ENCODE results near the gene CNIH1.

DNA sequence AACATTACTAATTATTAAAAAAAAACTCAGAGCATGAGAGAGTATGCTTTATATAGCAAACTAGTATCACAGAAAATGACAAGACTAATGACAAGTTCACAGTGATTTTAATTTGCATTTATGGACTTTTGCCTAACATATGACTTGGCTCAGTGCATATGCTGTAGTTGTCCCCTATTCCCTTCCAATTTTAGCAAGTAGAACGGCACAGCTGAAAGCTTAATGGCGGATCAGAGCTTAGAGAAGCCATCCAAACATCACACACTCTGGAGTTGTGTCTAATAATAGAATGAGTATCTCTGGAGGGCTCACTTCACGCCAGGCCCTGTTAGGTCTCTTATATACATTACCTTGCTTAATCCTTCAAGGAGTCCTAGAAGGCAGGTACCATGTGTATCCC is 13.3 kb downstream of the CNIH1 start:
- TF ChIP-seq, protein P1, sequence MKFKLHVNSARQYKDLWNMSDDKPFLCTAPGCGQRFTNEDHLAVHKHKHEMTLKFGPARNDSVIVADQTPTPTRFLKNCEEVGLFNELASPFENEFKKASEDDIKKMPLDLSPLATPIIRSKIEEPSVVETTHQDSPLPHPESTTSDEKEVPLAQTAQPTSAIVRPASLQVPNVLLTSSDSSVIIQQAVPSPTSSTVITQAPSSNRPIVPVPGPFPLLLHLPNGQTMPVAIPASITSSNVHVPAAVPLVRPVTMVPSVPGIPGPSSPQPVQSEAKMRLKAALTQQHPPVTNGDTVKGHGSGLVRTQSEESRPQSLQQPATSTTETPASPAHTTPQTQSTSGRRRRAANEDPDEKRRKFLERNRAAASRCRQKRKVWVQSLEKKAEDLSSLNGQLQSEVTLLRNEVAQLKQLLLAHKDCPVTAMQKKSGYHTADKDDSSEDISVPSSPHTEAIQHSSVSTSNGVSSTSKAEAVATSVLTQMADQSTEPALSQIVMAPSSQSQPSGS (CRISPR knock-in tag; IDR thresholded peaks at IDR 0.05): no peak
- no peak for TF ChIP-seq ZNF737 (CRISPR knock-in tag; IDR thresholded peaks at IDR 0.05; ENCODE audit: borderline replicate concordance)
- TF ChIP-seq ZFP41 (CRISPR knock-in tag; IDR thresholded peaks at IDR 0.05; ENCODE audit: borderline replicate concordance): no peak
- no peak for TF ChIP-seq MAFF (IDR thresholded peaks at IDR 0.05; ENCODE audit: low read depth, low read length)
- TF ChIP-seq, protein P2, sequence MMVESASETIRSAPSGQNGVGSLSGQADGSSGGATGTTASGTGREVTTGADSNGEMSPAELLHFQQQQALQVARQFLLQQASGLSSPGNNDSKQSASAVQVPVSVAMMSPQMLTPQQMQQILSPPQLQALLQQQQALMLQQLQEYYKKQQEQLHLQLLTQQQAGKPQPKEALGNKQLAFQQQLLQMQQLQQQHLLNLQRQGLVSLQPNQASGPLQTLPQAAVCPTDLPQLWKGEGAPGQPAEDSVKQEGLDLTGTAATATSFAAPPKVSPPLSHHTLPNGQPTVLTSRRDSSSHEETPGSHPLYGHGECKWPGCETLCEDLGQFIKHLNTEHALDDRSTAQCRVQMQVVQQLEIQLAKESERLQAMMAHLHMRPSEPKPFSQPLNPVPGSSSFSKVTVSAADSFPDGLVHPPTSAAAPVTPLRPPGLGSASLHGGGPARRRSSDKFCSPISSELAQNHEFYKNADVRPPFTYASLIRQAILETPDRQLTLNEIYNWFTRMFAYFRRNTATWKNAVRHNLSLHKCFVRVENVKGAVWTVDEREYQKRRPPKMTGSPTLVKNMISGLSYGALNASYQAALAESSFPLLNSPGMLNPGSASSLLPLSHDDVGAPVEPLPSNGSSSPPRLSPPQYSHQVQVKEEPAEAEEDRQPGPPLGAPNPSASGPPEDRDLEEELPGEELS (CRISPR knock-in tag; IDR thresholded peaks at IDR 0.05): no peak
- TF ChIP-seq IRF2 (CRISPR knock-in tag; IDR thresholded peaks at IDR 0.05): no peak
- no peak for TF ChIP-seq EP300 (IDR thresholded peaks at IDR 0.05; ENCODE audit: low read depth in 2 of 2, low read length in 2 of 2)
- TF ChIP-seq EP300 (CRISPR knock-in tag; IDR thresholded peaks at IDR 0.05; ENCODE audit: borderline replicate concordance): no peak
- no peak for TF ChIP-seq POLR2A (IDR thresholded peaks at IDR 0.05; ENCODE audit: insufficient read depth in 1 of 2, low read depth in 2 of 2, low read length in 2 of 2)
- no peak for TF ChIP-seq ARID2 (CRISPR knock-in tag; IDR thresholded peaks at IDR 0.05; ENCODE audit: borderline replicate concordance)

Data from HepG2 (cell line).